K562 (cell line): Measurements from ENCODE around the gene CHAMP1. TPM values are rescaled to one million over a fixed set of nuclear protein-coding genes. Genes with fewer than 3 reads are reported as not detected.

Source experiments
- ATAC-seq: fragments of 200-7000 bp; cut with Tn5 transposase; 3 replicates; pipeline ENCODE4 v1.9.1; 2020; ENCODE audit warnings: moderate library complexity
- BruUV-seq: library from RNA; stranded (reverse); fragments of 400-500 nt; replicated peaks from 2 replicates; lab custom pipeline; 2021; lab: Mats Ljungman, UMichigan
- CTCF ChIA-PET: fragments of 300-600 bp; formaldehyde crosslinking; extraction: SDS; loops from one replicate; lab custom pipeline; 2021; ENCODE audit warnings: low intra/inter-chr PET ratio; lab: Yijun Ruan, JAX
- POLR2A ChIA-PET: fragments of 300-600, 350-650 bp; sonication (Branson Sonifier 250); formaldehyde crosslinking; extraction: SDS; loops from one replicate; lab custom pipeline; 2021; ENCODE audit warnings: antibody characterized with exemption, inconsistent platforms; lab: Yijun Ruan, JAX
- DNase-seq, 4 experiments: peaks; one replicate each; pipeline versions ENCODE4 v3.0.0 to v3.0.0-alpha.2; 2011 to 2018; ENCODE audit warnings: low spot score in 3 of 4, mixed read lengths in 3 of 4; ENCODE audit errors: extremely low read depth in 1 of 4
- FAIRE-seq: peaks from 2 replicates; lab custom pipeline; 2011; peaks lifted over from hg19 to GRCh38; lab: Jason Lieb, UNC
- H2AFZ ChIP-seq: 2 replicates; pipeline ENCODE4 v1.6.0; 2011; ENCODE audit warnings: low read depth, low read length, control low read depth, inconsistent platforms
- H3K27ac ChIP-seq: fragments of 200-600 bp; 3 replicates; pipeline ENCODE4 v1.8.0; 2011; ENCODE audit warnings: low read depth, mild to moderate bottlenecking, control low read depth, inconsistent platforms, low read length, moderate library complexity, mixed read lengths; ENCODE audit errors: extremely low read depth
- H3K27me3 ChIP-seq, 2 experiments: fragments of 300-600 bp in 1 of 2; 2 replicates in 1 of 2; 3 replicates in 1 of 2; pipeline versions ENCODE4 v1.6.0 to v1.8.0; 2011; ENCODE audit warnings: inconsistent platforms in 2 of 2, low read length in 2 of 2, mild to moderate bottlenecking in 1 of 2, mixed read lengths in 1 of 2, moderate library complexity in 1 of 2; ENCODE audit not compliant: control insufficient read depth in 2 of 2, insufficient read depth in 2 of 2
- H3K36me3 ChIP-seq: fragments of 300-600 bp; 3 replicates; pipeline ENCODE4 v1.8.0; 2011; ENCODE audit warnings: mild to moderate bottlenecking, low read length, inconsistent platforms; ENCODE audit not compliant: control insufficient read depth, insufficient read depth
- H3K4me1 ChIP-seq, 2 experiments: fragments of 200-600 bp in 1 of 2; replicated peaks in 1 of 2; 2 replicates in 1 of 2; 3 replicates in 1 of 2; pipeline versions ENCODE4 v1.5.1 to v1.8.0; 2011; ENCODE audit warnings: inconsistent platforms in 2 of 2, low read length in 2 of 2, mild to moderate bottlenecking in 1 of 2, mixed read lengths in 1 of 2, moderate library complexity in 1 of 2; ENCODE audit not compliant: control insufficient read depth in 2 of 2, insufficient read depth in 2 of 2
- H3K4me2 ChIP-seq: 2 replicates; pipeline ENCODE4 v1.6.1; 2011; ENCODE audit warnings: low read length, control low read depth, inconsistent platforms, mixed read lengths; ENCODE audit not compliant: insufficient read depth
- H3K4me3 ChIP-seq: fragments of 200-600 bp; sonication (generic), shearing (Covaris generic); 2 replicates; pipeline ENCODE4 v1.5.1; 2016; ENCODE audit warnings: control low read depth, inconsistent platforms
- H3K79me2 ChIP-seq: fragments of 200-600 bp; 3 replicates; pipeline ENCODE4 v1.8.0; 2011; ENCODE audit warnings: low read length, inconsistent platforms; ENCODE audit not compliant: control insufficient read depth, insufficient read depth
- H3K9ac ChIP-seq, 2 experiments: 2 replicates each; pipeline versions ENCODE4 v1.6.0 to v1.6.1; 2011; ENCODE audit warnings: low read depth in 2 of 2, low read length in 2 of 2, control low read depth in 1 of 2, inconsistent platforms in 1 of 2, mild to moderate bottlenecking in 1 of 2, mixed read lengths in 1 of 2; ENCODE audit not compliant: insufficient read depth in 1 of 2
- H3K9me1 ChIP-seq: one replicate; pipeline ENCODE4 v1.6.0; 2011; ENCODE audit warnings: inconsistent platforms, mild to moderate bottlenecking, low read length, moderate library complexity; ENCODE audit not compliant: control insufficient read depth, insufficient read depth
- H3K9me3 ChIP-seq: replicated peaks from 2 replicates; pipeline ENCODE4 v1.5.1; 2011; ENCODE audit warnings: low read depth, low read length, inconsistent platforms; ENCODE audit not compliant: control insufficient read depth, insufficient read depth
- H4K20me1 ChIP-seq: replicated peaks from 2 replicates; pipeline ENCODE4 v1.6.1; 2011; ENCODE audit warnings: low read length, inconsistent platforms, mixed read lengths; ENCODE audit not compliant: control insufficient read depth, insufficient read depth
- CREM ChIP-seq: IDR thresholded peaks from 2 replicates; pipeline ENCODE4 v1.6.1; 2014; ENCODE audit warnings: antibody characterized with exemption, low read depth
- JUND ChIP-seq, 2 experiments: IDR thresholded peaks; 2 replicates in 1 of 2; 3 replicates in 1 of 2; pipeline ENCODE4 v1.6.1; 2011; ENCODE audit warnings: borderline replicate concordance in 2 of 2, low read depth in 2 of 2, low read length in 2 of 2, improper control_type of control experiment in 1 of 2, missing biosample characterization in 1 of 2, missing genetic modification characterization in 1 of 2, missing genetic modification reagents in 1 of 2
- MBD2 ChIP-seq: sonication (generic); IDR thresholded peaks from 2 replicates; pipeline ENCODE4 v1.6.1; 2016; ENCODE audit warnings: low read depth, borderline replicate concordance
- PML ChIP-seq: IDR thresholded peaks from 2 replicates; pipeline ENCODE4 v1.6.1; 2012; ENCODE audit warnings: low read length, inconsistent platforms
- TCF7 ChIP-seq: sonication (generic); IDR thresholded peaks from 2 replicates; pipeline ENCODE4 v1.6.1; 2016; ENCODE audit warnings: antibody characterized with exemption, borderline replicate concordance
- ZNF384 ChIP-seq: IDR thresholded peaks from 2 replicates; pipeline ENCODE4 v1.6.1; 2012; ENCODE audit warnings: low read depth, low read length, improper control_type of control experiment
- WGBS: fragments of 100-300 bp; shearing (Covaris generic); methylation state at CpG from one replicate; pipeline ENCODE4 v1.1.6; 2016; ENCODE audit warnings: low coverage, mixed read lengths; ENCODE audit not compliant: insufficient coverage; ENCODE audit errors: missing lambda C conversion rate; 5-methylcytosine and 5-hydroxymethylcytosine counted together
- in situ Hi-C: fragments of 300-500 bp; cut with MboI; formaldehyde crosslinking; loops from 4 replicates; pipeline ENCODE4 v1.15.0; 2018; ENCODE audit warnings: inconsistent platforms, mixed read lengths
- intact Hi-C: fragments of 100-400 bp; cut with micrococcal nuclease; formaldehyde crosslinking; loops from 2 replicates; pipeline ENCODE4 v1.14.2; 2022
- polyA plus RNA-seq, 8 experiments: library from polyadenylated mRNA; depleted of rRNA in 4 of 8; stranded (reverse) in 5 of 8; unstranded in 3 of 8; fragments of >200 nt; fragmentation: Nextera tagmentation in 2 of 8; fragmentation: Illumina TruSeq in 1 of 8; extraction: Ambion mirVana in 2 of 8; extraction: Trizol in 1 of 8; gene quantifications; 2 replicates each; pipeline versions ENCODE4 v1.2.1 to v1.2.3, GENCODE V29; 2011 to 2014; ENCODE audit warnings: inconsistent platforms in 1 of 8, missing spikeins in 1 of 8
- total RNA-seq, 7 experiments: library from RNA; depleted of rRNA in 6 of 7; stranded (reverse); fragments of >200 nt in 6 of 7; fragmentation: Illumina TruSeq in 2 of 7; extraction: Trizol in 2 of 7; gene quantifications; 2 replicates each; pipeline versions ENCODE4 v1.2.1 to v1.2.3, GENCODE V29; 2011 to 2021; ENCODE audit warnings: low replicate concordance in 1 of 7
- TF ChIP-seq, protein P1 (sequence below): fragments of 450-650 bp; formaldehyde crosslinking; IDR thresholded peaks from 2 replicates; pipeline ENCODE4 v1.4.0; 2020; ENCODE audit warnings: mild to moderate bottlenecking
- TF ChIP-seq, protein P2 (sequence below): sonication (generic); formaldehyde crosslinking; IDR thresholded peaks from 2 replicates; pipeline ENCODE4 v1.8.0; 2022; ENCODE audit warnings: mild to moderate bottlenecking, low read depth, missing genetic modification reagents
- TF ChIP-seq, protein P3 (sequence below): sonication (generic); formaldehyde crosslinking; IDR thresholded peaks from 2 replicates; pipeline ENCODE4 v1.8.1; 2023; ENCODE audit warnings: mild to moderate bottlenecking, missing genetic modification reagents

The CHAMP1 gene
- total and polyA plus RNA-seq, 9 of the 15 experiments (the other 6 are each of a cell fraction or from before 2014, with no cell fraction given), result 0.70 to 40.6 (median 15.3) TPM

DNA sequence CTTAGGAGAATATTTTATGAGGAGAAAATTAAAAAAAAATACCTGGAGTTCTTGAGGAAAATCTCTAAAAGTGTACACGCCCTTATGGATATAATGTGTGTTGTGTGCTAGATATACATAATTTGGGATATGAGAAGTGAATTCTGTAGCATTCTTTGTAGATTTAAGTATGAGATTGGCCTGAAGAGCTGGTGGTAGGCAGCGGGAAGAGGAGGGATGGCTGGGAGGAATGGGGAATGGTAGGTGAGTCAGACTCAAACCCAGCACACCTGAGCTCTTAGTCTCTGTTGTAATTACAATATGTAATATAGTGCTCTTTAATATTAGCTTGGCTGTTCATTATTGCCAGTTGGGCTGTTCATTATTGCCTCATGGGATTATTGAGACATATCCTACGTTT lies 7.0 kb downstream of the CHAMP1 start (continued):
- TF ChIP-seq, protein P1, sequence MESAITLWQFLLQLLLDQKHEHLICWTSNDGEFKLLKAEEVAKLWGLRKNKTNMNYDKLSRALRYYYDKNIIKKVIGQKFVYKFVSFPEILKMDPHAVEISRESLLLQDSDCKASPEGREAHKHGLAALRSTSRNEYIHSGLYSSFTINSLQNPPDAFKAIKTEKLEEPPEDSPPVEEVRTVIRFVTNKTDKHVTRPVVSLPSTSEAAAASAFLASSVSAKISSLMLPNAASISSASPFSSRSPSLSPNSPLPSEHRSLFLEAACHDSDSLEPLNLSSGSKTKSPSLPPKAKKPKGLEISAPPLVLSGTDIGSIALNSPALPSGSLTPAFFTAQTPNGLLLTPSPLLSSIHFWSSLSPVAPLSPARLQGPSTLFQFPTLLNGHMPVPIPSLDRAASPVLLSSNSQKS (CRISPR knock-in tag), result no peak
- TF ChIP-seq ZNF384, result no peak
- no peak for TF ChIP-seq CREM
- TF ChIP-seq PML, result no peak
- TF ChIP-seq MBD2, result no peak
- TF ChIP-seq, protein P2, sequence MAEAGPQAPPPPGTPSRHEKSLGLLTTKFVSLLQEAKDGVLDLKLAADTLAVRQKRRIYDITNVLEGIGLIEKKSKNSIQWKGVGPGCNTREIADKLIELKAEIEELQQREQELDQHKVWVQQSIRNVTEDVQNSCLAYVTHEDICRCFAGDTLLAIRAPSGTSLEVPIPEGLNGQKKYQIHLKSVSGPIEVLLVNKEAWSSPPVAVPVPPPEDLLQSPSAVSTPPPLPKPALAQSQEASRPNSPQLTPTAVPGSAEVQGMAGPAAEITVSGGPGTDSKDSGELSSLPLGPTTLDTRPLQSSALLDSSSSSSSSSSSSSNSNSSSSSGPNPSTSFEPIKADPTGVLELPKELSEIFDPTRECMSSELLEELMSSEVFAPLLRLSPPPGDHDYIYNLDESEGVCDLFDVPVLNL (CRISPR knock-in tag), result no peak

GRCh38 chr13:114323349-114323748 lies 9.0 kb downstream of the CHAMP1 start:
- TF ChIP-seq JUND (IDR thresholded peaks at IDR 0.05; ENCODE audit: borderline replicate concordance, low read depth, low read length), result no peak
- TF ChIP-seq JUND (tag; IDR thresholded peaks at IDR 0.05; ENCODE audit: borderline replicate concordance, low read depth, low read length), result no peak
- no peak for TF ChIP-seq TCF7
- TF ChIP-seq, protein P3, sequence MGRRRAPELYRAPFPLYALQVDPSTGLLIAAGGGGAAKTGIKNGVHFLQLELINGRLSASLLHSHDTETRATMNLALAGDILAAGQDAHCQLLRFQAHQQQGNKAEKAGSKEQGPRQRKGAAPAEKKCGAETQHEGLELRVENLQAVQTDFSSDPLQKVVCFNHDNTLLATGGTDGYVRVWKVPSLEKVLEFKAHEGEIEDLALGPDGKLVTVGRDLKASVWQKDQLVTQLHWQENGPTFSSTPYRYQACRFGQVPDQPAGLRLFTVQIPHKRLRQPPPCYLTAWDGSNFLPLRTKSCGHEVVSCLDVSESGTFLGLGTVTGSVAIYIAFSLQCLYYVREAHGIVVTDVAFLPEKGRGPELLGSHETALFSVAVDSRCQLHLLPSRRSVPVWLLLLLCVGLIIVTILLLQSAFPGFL, result no peak
- TF ChIP-seq, all 486 proteins: peak for 0
- no peak for ATAC-seq
- no peaks in the 10 kb centered on the region for H3K9me3 ChIP-seq
- no peak overlapping the region for H3K27ac ChIP-seq
- H3K4me2 ChIP-seq, result no peak overlapping the region
- 100% methylated on average over 2 of the region's 2 CpGs for WGBS
- no TSS peak for BruUV-seq
- peaks cover 71% of the 10 kb centered on the region for H3K36me3 ChIP-seq
- FAIRE-seq, result no peak
- in situ Hi-C loops (no loop called here), intact Hi-C loops (no loop called here)
- no peak overlapping the region for H3K4me3 ChIP-seq
- CTCF ChIA-PET, result no interaction called here
- no peak overlapping the region for H3K9ac ChIP-seq
- peaks cover 10 to 18% of the 10 kb centered on the region in 2 experiments; a peak in 4 of 5 replicates for H3K4me1 ChIP-seq
- H3K9me1 ChIP-seq, result peaks cover 5% of the 10 kb centered on the region
- peaks cover 56% of the 10 kb centered on the region for H3K79me2 ChIP-seq
- no peaks in the 10 kb centered on the region for H3K27me3 ChIP-seq
- no peak for DNase-seq
- no peak overlapping the region for H2AFZ ChIP-seq
- H4K20me1 ChIP-seq, result peaks cover 12% of the 10 kb centered on the region; the same call in 1 of the 2 replicates
- POLR2A ChIA-PET, result no interaction called here
